Measurements from ENCODE around the gene MED13L. TPM values are rescaled to one million over a fixed set of nuclear protein-coding genes. Genes with fewer than 3 reads are reported as not detected.

MED13L gene
- total and polyA plus RNA-seq, 2 of the 8 experiments (the other 6 are each of a cell fraction or from before 2014, with no cell fraction given): 15.9 to 51.7 TPM

DNA sequence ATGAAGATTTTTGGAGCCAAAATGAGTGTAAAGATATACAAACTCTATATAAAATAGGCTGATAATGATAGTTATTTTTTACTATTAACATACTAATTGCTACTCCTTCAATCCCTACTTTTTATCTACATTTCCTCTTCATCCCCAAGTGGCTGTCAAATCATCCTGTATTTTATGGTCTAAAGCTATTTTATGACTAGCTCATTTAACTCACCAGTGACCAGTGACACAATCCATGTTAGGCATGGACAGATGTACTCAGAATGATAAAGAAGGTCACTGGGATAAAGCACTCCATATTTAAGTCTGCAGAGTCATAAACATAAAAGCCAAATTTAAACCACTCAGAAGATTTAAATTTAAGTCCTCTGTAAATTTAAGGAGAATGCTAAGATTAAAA, 183.0 kb downstream of the MED13L start (continued):
- TF ChIP-seq, protein P1, sequence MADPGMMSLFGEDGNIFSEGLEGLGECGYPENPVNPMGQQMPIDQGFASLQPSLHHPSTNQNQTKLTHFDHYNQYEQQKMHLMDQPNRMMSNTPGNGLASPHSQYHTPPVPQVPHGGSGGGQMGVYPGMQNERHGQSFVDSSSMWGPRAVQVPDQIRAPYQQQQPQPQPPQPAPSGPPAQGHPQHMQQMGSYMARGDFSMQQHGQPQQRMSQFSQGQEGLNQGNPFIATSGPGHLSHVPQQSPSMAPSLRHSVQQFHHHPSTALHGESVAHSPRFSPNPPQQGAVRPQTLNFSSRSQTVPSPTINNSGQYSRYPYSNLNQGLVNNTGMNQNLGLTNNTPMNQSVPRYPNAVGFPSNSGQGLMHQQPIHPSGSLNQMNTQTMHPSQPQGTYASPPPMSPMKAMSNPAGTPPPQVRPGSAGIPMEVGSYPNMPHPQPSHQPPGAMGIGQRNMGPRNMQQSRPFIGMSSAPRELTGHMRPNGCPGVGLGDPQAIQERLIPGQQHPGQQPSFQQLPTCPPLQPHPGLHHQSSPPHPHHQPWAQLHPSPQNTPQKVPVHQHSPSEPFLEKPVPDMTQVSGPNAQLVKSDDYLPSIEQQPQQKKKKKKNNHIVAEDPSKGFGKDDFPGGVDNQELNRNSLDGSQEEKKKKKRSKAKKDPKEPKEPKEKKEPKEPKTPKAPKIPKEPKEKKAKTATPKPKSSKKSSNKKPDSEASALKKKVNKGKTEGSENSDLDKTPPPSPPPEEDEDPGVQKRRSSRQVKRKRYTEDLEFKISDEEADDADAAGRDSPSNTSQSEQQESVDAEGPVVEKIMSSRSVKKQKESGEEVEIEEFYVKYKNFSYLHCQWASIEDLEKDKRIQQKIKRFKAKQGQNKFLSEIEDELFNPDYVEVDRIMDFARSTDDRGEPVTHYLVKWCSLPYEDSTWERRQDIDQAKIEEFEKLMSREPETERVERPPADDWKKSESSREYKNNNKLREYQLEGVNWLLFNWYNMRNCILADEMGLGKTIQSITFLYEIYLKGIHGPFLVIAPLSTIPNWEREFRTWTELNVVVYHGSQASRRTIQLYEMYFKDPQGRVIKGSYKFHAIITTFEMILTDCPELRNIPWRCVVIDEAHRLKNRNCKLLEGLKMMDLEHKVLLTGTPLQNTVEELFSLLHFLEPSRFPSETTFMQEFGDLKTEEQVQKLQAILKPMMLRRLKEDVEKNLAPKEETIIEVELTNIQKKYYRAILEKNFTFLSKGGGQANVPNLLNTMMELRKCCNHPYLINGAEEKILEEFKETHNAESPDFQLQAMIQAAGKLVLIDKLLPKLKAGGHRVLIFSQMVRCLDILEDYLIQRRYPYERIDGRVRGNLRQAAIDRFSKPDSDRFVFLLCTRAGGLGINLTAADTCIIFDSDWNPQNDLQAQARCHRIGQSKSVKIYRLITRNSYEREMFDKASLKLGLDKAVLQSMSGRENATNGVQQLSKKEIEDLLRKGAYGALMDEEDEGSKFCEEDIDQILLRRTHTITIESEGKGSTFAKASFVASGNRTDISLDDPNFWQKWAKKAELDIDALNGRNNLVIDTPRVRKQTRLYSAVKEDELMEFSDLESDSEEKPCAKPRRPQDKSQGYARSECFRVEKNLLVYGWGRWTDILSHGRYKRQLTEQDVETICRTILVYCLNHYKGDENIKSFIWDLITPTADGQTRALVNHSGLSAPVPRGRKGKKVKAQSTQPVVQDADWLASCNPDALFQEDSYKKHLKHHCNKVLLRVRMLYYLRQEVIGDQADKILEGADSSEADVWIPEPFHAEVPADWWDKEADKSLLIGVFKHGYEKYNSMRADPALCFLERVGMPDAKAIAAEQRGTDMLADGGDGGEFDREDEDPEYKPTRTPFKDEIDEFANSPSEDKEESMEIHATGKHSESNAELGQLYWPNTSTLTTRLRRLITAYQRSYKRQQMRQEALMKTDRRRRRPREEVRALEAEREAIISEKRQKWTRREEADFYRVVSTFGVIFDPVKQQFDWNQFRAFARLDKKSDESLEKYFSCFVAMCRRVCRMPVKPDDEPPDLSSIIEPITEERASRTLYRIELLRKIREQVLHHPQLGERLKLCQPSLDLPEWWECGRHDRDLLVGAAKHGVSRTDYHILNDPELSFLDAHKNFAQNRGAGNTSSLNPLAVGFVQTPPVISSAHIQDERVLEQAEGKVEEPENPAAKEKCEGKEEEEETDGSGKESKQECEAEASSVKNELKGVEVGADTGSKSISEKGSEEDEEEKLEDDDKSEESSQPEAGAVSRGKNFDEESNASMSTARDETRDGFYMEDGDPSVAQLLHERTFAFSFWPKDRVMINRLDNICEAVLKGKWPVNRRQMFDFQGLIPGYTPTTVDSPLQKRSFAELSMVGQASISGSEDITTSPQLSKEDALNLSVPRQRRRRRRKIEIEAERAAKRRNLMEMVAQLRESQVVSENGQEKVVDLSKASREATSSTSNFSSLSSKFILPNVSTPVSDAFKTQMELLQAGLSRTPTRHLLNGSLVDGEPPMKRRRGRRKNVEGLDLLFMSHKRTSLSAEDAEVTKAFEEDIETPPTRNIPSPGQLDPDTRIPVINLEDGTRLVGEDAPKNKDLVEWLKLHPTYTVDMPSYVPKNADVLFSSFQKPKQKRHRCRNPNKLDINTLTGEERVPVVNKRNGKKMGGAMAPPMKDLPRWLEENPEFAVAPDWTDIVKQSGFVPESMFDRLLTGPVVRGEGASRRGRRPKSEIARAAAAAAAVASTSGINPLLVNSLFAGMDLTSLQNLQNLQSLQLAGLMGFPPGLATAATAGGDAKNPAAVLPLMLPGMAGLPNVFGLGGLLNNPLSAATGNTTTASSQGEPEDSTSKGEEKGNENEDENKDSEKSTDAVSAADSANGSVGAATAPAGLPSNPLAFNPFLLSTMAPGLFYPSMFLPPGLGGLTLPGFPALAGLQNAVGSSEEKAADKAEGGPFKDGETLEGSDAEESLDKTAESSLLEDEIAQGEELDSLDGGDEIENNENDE (IDR thresholded peaks at IDR 0.05; ENCODE audit: insufficient replicate concordance, low read length): no peak
- TF ChIP-seq FOSL1 (IDR thresholded peaks at IDR 0.05; ENCODE audit: insufficient read depth, low read depth, low read length) (no peak), TEAD4 (IDR thresholded peaks at IDR 0.05; ENCODE audit: low read depth, low read length) (no peak), BACH1 (IDR thresholded peaks at IDR 0.05; ENCODE audit: low read length) (no peak)
